Activated naive CD4-positive, alpha-beta T cell treated with anti-CD3 and anti-CD28 coated beads, Interleukin-2, amount 50 U/mL, for 16 hours (primary cell): Measurements from ENCODE around the gene IFNL1.
"Not testable (repeated sequence)": the region's sequence is repeated elsewhere in the genome, so short reads cannot be mapped to it uniquely, and the experiment has no call there.

ENCODE experiments used
- DNase-seq: peaks from one replicate; pipeline ENCODE4 v3.0.0-alpha.2; 2020

The IFNL1 gene

GRCh38 chr19:39296055-39296645 lies at the start of gene IFNL1:
TSS of gene IFNL1 (plus strand) at chr19:39296407. CDS start at chr19:39296422, 15 bp downstream.
- DNase-seq = no peak

GRCh38 chr19:39246951-39247669 lies 49.1 kb upstream of the IFNL1 start:
- peak; percentile 47 for DNase-seq

GRCh38 chr19:39247701-39248664 lies 48.2 kb upstream of the IFNL1 start:
- no peak for DNase-seq

GRCh38 chr19:39248806-39249205 lies 47.4 kb upstream of the IFNL1 start, which contains the start of gene IFNL4:
TSS of gene IFNL4 (minus strand) at chr19:39248856.
- no peak for DNase-seq

GRCh38 chr19:39251081-39251480 lies 45.1 kb upstream of the IFNL1 start:
- no peak for DNase-seq

- no peak for DNase-seq
These were observed 44.4 kb upstream of the IFNL1 start for GRCh38 chr19:39251846-39252245.

GRCh38 chr19:39252458-39252857 lies 43.7 kb upstream of the IFNL1 start:
- no peak for DNase-seq

GRCh38 chr19:39253374-39254149 lies 42.6 kb upstream of the IFNL1 start:
- no peak for DNase-seq

GRCh38 chr19:39254531-39255345 lies 41.5 kb upstream of the IFNL1 start:
- no peak for DNase-seq

- no peak for DNase-seq
These were observed 39.0 kb upstream of the IFNL1 start for GRCh38 chr19:39257227-39257626.

GRCh38 chr19:39261704-39262103 lies 34.5 kb upstream of the IFNL1 start:
- DNase-seq = no peak

- DNase-seq = no peak
These were observed 33.7 kb upstream of the IFNL1 start for GRCh38 chr19:39262496-39262895.

- DNase-seq = no peak
These were observed 32.3 kb upstream of the IFNL1 start for GRCh38 chr19:39263912-39264305.

- no peak for DNase-seq
These were observed 31.6 kb upstream of the IFNL1 start for GRCh38 chr19:39264306-39265290.

GRCh38 chr19:39265321-39265916 lies 30.8 kb upstream of the IFNL1 start:
- DNase-seq = no peak

- DNase-seq = not testable (repeated sequence)
These were observed 28.1 kb upstream of the IFNL1 start, which contains the start of gene IFNL2 for GRCh38 chr19:39268085-39268484. TSS of gene IFNL2 (plus strand) at chr19:39268396. CDS start at chr19:39268569, 173 bp downstream.

GRCh38 chr19:39268531-39269223 lies 27.5 kb upstream of the IFNL1 start:
- DNase-seq = not testable (repeated sequence)

GRCh38 chr19:39269369-39269768 lies 26.8 kb upstream of the IFNL1 start:
- DNase-seq = not testable (repeated sequence)
